GM12865 (cell line): ENCODE measurements around the gene CCDC54.

ENCODE experiments used
- DNase-seq: peaks from one replicate; pipeline ENCODE4 v3.0.0; 2010; ENCODE audit warnings: low read depth
- H3K4me3 ChIP-seq: 2 replicates; pipeline ENCODE4 v1.5.1; 2011; ENCODE audit warnings: mild to moderate bottlenecking, low read depth, low read length, control low read depth
- TF ChIP-seq, protein P1 (sequence below): IDR thresholded peaks from 2 replicates; pipeline ENCODE4 v1.5.1; 2011; ENCODE audit warnings: low read length, control low read depth, low read depth, inconsistent platforms; ENCODE audit not compliant: insufficient read depth; ENCODE audit errors: missing control alignments

CCDC54 gene

DNA sequence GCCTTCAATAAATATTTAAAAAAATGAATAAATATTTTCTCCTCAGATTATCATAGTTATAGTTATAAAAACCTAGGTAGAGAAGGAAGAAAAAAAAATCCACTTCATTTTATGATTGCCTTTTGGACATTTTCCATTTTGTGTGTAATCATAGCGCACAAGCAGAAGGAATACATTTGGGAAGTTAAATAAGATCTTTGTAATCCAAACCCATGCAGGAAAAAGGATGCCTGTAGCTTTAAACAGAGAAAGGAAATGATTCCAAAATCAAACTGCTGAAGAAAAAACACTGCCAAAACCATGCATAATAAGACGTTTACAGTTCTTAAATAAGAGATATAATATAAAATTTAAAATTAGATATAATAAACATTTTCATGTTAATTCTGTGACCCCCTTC, 7.4 kb upstream of the CCDC54 start:
- DNase-seq, result no peak
- H3K4me3 ChIP-seq, result no peak overlapping the region
- TF ChIP-seq, protein P1, sequence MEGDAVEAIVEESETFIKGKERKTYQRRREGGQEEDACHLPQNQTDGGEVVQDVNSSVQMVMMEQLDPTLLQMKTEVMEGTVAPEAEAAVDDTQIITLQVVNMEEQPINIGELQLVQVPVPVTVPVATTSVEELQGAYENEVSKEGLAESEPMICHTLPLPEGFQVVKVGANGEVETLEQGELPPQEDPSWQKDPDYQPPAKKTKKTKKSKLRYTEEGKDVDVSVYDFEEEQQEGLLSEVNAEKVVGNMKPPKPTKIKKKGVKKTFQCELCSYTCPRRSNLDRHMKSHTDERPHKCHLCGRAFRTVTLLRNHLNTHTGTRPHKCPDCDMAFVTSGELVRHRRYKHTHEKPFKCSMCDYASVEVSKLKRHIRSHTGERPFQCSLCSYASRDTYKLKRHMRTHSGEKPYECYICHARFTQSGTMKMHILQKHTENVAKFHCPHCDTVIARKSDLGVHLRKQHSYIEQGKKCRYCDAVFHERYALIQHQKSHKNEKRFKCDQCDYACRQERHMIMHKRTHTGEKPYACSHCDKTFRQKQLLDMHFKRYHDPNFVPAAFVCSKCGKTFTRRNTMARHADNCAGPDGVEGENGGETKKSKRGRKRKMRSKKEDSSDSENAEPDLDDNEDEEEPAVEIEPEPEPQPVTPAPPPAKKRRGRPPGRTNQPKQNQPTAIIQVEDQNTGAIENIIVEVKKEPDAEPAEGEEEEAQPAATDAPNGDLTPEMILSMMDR, result no peak

- no peak for DNase-seq
- TF ChIP-seq, protein P1, result no peak
- H3K4me3 ChIP-seq, result no peak overlapping the region
Observed at GRCh38 chr3:107370907-107371306, 6.3 kb upstream of the CCDC54 start.

GRCh38 chr3:107372506-107372905, 4.7 kb upstream of the CCDC54 start:
- DNase-seq, result no peak
- TF ChIP-seq, protein P1, result no peak
- no peak overlapping the region for H3K4me3 ChIP-seq

- TF ChIP-seq, protein P1, result no peak
- H3K4me3 ChIP-seq, result no peak overlapping the region
- no peak for DNase-seq
Observed at GRCh38 chr3:107373896-107374295, 3.3 kb upstream of the CCDC54 start.

DNA sequence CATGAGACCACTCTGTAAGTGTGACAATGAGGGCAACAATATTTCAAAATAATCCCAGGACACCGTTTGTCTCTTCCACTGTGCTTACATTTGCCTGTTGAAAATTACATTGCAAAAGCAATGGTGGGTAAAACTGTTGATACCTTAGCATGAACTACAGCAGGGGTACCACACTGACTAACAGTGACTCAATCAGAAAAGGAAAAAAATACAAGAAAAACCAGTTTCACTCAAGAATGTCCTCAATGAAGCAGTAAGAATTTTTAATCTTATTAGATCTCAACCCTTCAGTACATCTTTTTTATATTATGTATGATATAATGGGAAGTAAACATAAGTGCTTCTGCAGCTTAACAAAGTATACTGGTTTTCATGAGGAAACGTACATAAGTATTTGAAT, 1.6 kb upstream of the CCDC54 start:
- TF ChIP-seq, protein P1, result no peak
- no peak for DNase-seq
- H3K4me3 ChIP-seq, result no peak overlapping the region

DNA sequence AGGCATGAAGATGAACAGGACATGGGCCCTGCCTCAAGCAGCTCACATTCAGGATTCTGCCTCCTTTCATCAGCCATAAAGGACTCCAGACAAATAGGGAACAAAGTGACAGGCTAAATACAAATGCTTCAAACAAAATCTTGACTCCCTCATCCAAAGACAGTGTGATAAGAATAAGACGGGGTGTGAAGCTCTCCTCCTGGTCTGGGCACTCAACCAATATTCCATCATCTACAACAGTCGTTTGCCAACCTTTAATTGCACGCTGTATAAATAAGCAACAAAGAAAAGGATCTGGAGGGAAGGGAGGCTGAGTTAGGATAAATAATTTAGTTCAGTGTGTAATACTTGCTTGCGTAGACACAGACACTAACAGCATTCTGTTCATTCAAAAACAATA, 5.4 kb downstream of the CCDC54 start:
- DNase-seq, result no peak
- TF ChIP-seq, protein P1, result no peak
- no peak overlapping the region for H3K4me3 ChIP-seq

GRCh38 chr3:107384428-107384827, 7.2 kb downstream of the CCDC54 start:
- TF ChIP-seq, protein P1, result no peak
- DNase-seq, result no peak
- H3K4me3 ChIP-seq, result no peak overlapping the region
